Calu3 (cell line): Measurements from ENCODE around the gene SOCS6. TPM values are rescaled to one million over a fixed set of nuclear protein-coding genes. Genes with fewer than 3 reads are reported as not detected.

Experiments used
- BruUV-seq: library from RNA; stranded (reverse); fragments of 400-500 nt; replicated peaks from 2 replicates; lab custom pipeline; 2021; lab: Mats Ljungman, UMichigan
- CTCF ChIA-PET: fragments of 300-600 bp; sonication (Branson Sonifier 250); formaldehyde crosslinking; loops from one replicate; lab custom pipeline; 2022; ENCODE audit warnings: antibody characterized with exemption; lab: Charles Lee
- DNase-seq: peaks from one replicate; pipeline ENCODE4 v3.0.0; 2022
- H3K27ac Mint-ChIP-seq: one replicate; pipeline ENCODE4 v1.8.0; 2022; ENCODE audit warnings: mixed read lengths; ENCODE audit not compliant: unreplicated experiment
- H3K27me3 Mint-ChIP-seq: one replicate; pipeline ENCODE4 v1.8.0; 2022; ENCODE audit warnings: mixed read lengths; ENCODE audit not compliant: unreplicated experiment
- H3K36me3 Mint-ChIP-seq: one replicate; pipeline ENCODE4 v1.8.0; 2022; ENCODE audit warnings: mild to moderate bottlenecking, moderate library complexity, mixed read lengths; ENCODE audit not compliant: insufficient read depth, unreplicated experiment
- H3K4me1 Mint-ChIP-seq: one replicate; pipeline ENCODE4 v1.8.0; 2022; ENCODE audit warnings: mild to moderate bottlenecking, low read depth, mixed read lengths; ENCODE audit not compliant: unreplicated experiment
- H3K4me3 Mint-ChIP-seq: one replicate; pipeline ENCODE4 v1.8.0; 2022; ENCODE audit warnings: mild to moderate bottlenecking, low read depth, moderate library complexity, mixed read lengths; ENCODE audit not compliant: unreplicated experiment
- H3K9me3 Mint-ChIP-seq: one replicate; pipeline ENCODE4 v1.8.0; 2022; ENCODE audit warnings: low read depth, mixed read lengths; ENCODE audit not compliant: unreplicated experiment
- intact Hi-C: fragments of 100-400 bp; cut with micrococcal nuclease; formaldehyde crosslinking; loops from one replicate; pipeline ENCODE4 v1.10.0; 2022; ENCODE audit not compliant: unreplicated experiment
- total RNA-seq: library from RNA; stranded (reverse); gene quantifications from 2 replicates; pipeline ENCODE4 v1.2.3, GENCODE V29; 2022
- TF ChIP-seq, protein P1 (sequence below): fragments of 200-600 bp; IDR thresholded peaks from one replicate; pipeline ENCODE4 v1.8.0; 2022; ENCODE audit warnings: antibody characterized with exemption; ENCODE audit not compliant: unreplicated experiment

The SOCS6 gene
- total RNA-seq, 1 experiment from 2014 or later, result 33.0 TPM

DNA sequence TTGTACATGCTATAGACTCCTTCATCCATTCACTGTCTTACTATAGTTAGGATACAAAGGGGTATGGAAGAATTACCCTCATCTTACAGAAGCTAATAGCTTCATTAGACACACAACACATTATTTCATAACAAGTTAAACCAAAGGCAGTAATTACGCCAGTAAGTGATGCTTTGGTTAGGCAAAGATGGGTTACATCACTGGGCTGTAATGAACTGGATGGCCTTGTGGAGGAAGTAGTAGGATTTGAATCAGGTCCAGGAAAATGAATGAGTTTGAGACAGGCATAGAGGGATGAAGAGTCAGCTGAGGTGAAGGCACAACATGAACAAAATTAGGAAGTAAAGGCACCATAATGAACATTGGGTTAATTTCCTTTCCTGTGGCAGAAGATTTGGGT lies 80.1 kb downstream of the SOCS6 start:
- Mint-ChIP-seq H3K36me3 (peaks cover 9% of the 10 kb centered on the region), H3K9me3 (peaks cover 4% of the 10 kb centered on the region), H3K27me3 (no peaks in the 10 kb centered on the region), H3K27ac (no peak overlapping the region), H3K4me1 (peaks cover 59% of the 10 kb centered on the region), H3K4me3 (no peak overlapping the region)
- CTCF ChIA-PET, result no interaction called here
- no TSS peak for BruUV-seq
- DNase-seq, result no peak
- TF ChIP-seq, protein P1, sequence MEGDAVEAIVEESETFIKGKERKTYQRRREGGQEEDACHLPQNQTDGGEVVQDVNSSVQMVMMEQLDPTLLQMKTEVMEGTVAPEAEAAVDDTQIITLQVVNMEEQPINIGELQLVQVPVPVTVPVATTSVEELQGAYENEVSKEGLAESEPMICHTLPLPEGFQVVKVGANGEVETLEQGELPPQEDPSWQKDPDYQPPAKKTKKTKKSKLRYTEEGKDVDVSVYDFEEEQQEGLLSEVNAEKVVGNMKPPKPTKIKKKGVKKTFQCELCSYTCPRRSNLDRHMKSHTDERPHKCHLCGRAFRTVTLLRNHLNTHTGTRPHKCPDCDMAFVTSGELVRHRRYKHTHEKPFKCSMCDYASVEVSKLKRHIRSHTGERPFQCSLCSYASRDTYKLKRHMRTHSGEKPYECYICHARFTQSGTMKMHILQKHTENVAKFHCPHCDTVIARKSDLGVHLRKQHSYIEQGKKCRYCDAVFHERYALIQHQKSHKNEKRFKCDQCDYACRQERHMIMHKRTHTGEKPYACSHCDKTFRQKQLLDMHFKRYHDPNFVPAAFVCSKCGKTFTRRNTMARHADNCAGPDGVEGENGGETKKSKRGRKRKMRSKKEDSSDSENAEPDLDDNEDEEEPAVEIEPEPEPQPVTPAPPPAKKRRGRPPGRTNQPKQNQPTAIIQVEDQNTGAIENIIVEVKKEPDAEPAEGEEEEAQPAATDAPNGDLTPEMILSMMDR, result no peak
- intact Hi-C loops, result no loop called here

- no peak for DNase-seq
- H3K27ac Mint-ChIP-seq, result peak overlapping the region; percentile 15
- CTCF ChIA-PET, result no interaction called here
These were observed 82.2 kb downstream of the SOCS6 start for GRCh38 chr18:70370762-70371733.

GRCh38 chr18:70371908-70372307 lies 83.1 kb downstream of the SOCS6 start:
- H3K9me3 Mint-ChIP-seq, result no peaks in the 10 kb centered on the region
- CTCF ChIA-PET, result interaction anchor here (1.1 kb wide), 1 partner anchor 10 kb away, joined by 3 read pairs; no protein-coding TSS in a partner anchor
- peaks cover 57% of the 10 kb centered on the region for H3K4me1 Mint-ChIP-seq
- TF ChIP-seq, protein P1, result no peak
- no peak for DNase-seq
- no peak overlapping the region for H3K27ac Mint-ChIP-seq
- H3K36me3 Mint-ChIP-seq, result peaks cover 9% of the 10 kb centered on the region
- no TSS peak for BruUV-seq
- no peaks in the 10 kb centered on the region for H3K27me3 Mint-ChIP-seq
- intact Hi-C loops, result no loop called here
- H3K4me3 Mint-ChIP-seq, result no peak overlapping the region

More at GRCh38 chr18:70370762-70371733, 82.2 kb downstream of the SOCS6 start:
- intact Hi-C loops, result no loop called here
- no peaks in the 10 kb centered on the region for H3K27me3 Mint-ChIP-seq
- no peak overlapping the region for H3K4me3 Mint-ChIP-seq
- H3K4me1 Mint-ChIP-seq, result peaks cover 58% of the 10 kb centered on the region
- TF ChIP-seq, protein P1, result no peak
- H3K9me3 Mint-ChIP-seq, result no peaks in the 10 kb centered on the region
- no TSS peak for BruUV-seq
- peaks cover 9% of the 10 kb centered on the region for H3K36me3 Mint-ChIP-seq

DNA sequence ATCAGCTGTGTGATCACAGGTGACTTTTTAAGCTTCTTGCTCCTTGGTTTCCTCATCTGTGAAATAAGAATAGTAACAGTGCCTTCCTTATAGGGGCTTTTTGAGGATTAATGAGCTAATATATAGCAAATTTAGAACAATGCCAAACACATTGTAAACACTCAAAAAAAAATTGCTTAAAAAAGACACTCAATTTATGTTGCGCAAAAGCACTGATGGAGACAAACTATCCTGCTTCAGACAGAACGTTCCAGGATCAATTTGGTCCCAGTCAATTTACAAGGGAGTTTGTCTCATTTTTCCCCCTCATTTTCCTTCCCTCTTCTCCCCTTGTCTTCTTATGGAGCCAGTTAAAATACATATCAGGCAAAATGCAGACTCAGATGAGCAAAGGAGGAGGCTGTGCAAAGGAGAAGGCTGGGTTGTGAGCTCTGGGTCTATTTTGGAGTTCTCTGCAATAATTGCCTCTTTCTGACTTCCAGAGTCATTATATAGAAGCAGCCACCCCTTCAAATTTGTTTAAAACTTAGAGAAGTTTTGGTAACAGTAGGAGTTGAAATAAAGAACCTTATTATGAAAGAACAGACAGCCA lies 83.7 kb downstream of the SOCS6 start:
- Mint-ChIP-seq H3K4me3 (peak overlapping the region; percentile 29), H3K27me3 (no peaks in the 10 kb centered on the region), H3K27ac (peak overlapping the region; percentile 93), H3K4me1 (peaks cover 63% of the 10 kb centered on the region), H3K36me3 (peaks cover 14% of the 10 kb centered on the region), H3K9me3 (no peaks in the 10 kb centered on the region)
- intact Hi-C loops, result no loop called here
- TF ChIP-seq, protein P1, result no peak
- no TSS peak for BruUV-seq
- CTCF ChIA-PET, result interaction anchor here (0.5 to 1.3 kb wide), 6 partner anchors 9 to 51 kb away, joined by 3 to 4 read pairs (median 3); no protein-coding TSS in a partner anchor
- DNase-seq, result no peak
